GM13976 (cell line): ENCODE results near the gene VPS16.

Experiments used
- DNase-seq: peaks from one replicate; pipeline ENCODE4 v3.0.0; 2012; ENCODE audit warnings: low spot score
- CTCF ChIP-seq: IDR thresholded peaks from 2 replicates; pipeline ENCODE4 v1.5.1; 2012; ENCODE audit warnings: borderline replicate concordance, mild to moderate bottlenecking; ENCODE audit not compliant: insufficient read depth; ENCODE audit errors: extremely low read depth, missing control alignments, control extremely low read depth
- in situ Hi-C: fragments of 300-500 bp; cut with MboI; formaldehyde crosslinking; loops from one replicate; pipeline ENCODE4 v1.12.0; 2022; ENCODE audit warnings: low sequenced_read_pairs, mixed read lengths, inconsistent platforms; ENCODE audit not compliant: unreplicated experiment

VPS16 gene

DNA sequence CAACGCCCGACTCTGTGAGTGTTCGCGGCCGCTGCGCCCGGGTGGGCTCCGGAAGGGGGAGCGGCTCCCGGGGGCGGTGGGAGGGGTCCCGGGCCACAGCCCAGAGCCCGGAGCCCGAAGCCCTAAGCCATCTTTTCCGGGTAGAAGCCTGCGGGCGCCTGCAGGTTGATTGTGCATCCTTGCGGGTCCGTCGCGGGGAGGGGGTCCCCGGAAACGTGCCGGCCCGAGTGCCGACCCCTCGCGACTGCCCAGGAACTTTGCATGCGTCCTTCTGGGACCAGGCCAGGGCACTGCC, 33.1 kb downstream of the VPS16 start:
- in situ Hi-C loops = no loop called here
- TF ChIP-seq CTCF = no peak
- DNase-seq = peak; percentile 79

- TF ChIP-seq CTCF = no peak
- no peak for DNase-seq
- in situ Hi-C loops = no loop called here
These were observed 33.9 kb downstream of the VPS16 start for GRCh38 chr20:2874456-2874855.

DNA sequence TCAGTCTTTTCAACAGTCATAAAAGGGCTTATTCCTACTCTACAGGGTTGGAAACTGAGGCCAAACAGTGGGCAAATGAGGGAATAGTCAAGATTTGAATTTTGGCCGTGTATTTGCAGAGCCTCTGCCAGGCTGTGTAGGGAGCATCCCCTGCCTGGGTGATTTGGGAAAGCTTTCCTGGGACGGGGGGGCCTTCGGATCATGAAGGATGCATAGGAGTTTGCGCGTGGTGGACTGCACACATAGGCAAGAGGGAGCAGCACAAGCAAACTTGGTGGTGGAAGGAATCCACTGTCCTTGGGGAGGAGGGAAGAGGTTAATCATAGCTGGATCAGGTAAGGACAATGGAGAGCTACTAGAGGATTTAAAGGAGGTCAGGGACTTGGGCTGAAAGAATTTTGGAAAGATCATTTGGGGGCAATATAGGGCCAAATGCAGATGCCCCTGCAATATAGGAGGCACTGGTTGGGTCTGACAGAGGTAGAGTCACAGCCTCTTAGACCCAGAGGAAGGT, 35.2 kb downstream of the VPS16 start:
- no peak for DNase-seq

GRCh38 chr20:2878515-2878914, 38.0 kb downstream of the VPS16 start:
- in situ Hi-C loops = no loop called here
- no peak for DNase-seq
- no peak for TF ChIP-seq CTCF

More for the DNA sequence above, 35.2 kb downstream of the VPS16 start:
- in situ Hi-C loops = no loop called here
- no peak for TF ChIP-seq CTCF

GRCh38 chr20:2879146-2879545, 38.6 kb downstream of the VPS16 start:
- in situ Hi-C loops = no loop called here
- no peak for TF ChIP-seq CTCF
- no peak for DNase-seq

GRCh38 chr20:2880650-2881049, 40.1 kb downstream of the VPS16 start:
- in situ Hi-C loops = no loop called here
- no peak for DNase-seq
- no peak for TF ChIP-seq CTCF
